Measurements from ENCODE around the gene GPR108. TPM values are rescaled to one million over a fixed set of nuclear protein-coding genes. Genes with fewer than 3 reads are reported as not detected.

GPR108 gene
- polyA plus RNA-seq, 3 donors: 90.9 to 147 (median 129) TPM

DNA sequence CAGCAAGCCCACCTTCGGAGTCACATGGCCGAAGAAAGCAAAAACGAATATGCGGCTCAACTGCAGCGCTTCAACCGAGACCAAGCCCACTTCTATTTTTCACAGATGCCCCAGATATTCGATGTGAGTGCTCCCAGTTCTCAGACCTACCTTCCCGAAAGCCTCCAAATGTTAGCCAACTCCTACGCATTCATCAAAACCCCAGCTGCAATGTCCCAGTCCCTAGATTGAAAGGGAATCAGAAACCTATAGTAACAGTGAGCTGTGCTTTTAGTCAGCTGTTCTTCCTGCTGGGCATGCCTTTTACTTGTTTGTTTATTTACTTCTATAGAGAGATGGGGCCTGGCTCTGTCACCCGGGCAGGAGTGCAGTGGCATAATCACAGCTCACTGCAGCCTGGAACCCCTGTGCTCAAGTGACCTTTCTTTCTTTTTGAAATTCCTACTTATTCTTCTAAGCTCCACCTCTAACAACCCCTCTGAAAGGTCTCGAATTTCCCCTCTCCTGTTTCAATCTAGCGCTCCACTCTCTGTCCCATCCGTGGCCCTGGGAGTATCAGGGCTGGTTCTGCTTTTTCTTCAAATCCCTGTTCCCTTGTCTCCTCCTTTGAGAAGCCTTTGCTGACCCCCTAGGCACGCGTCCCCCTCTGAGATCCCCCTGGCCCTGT, 6.5 kb upstream of the GPR108 start:
- Histone ChIP-seq H4K20me1 (ENCODE audit: insufficient read depth, low read length) (no peaks in the 10 kb centered on the region), H3K9me3 (replicated peaks in 1 of 2; ENCODE audit: control insufficient read depth in 1 of 2, insufficient read depth in 1 of 2, low read length in 2 of 2) (no peaks in the 10 kb centered on the region), H3K4me2 (replicated peaks; ENCODE audit: extremely low read depth, low read length, poor library complexity, severe bottlenecking) (no peak overlapping the region), H3K27me3 (ENCODE audit: control insufficient read depth in 2 of 2, insufficient read depth in 2 of 2, low read length in 2 of 2) (peaks cover 0 to 8% of the 10 kb centered on the region in 2 donors), H3K36me3 (replicated peaks in 1 of 2; ENCODE audit: control insufficient read depth in 1 of 2, insufficient read depth in 2 of 2, low read length in 2 of 2) (no peaks in the 10 kb centered on the region), H3K4me3 (replicated peaks in 1 of 3; ENCODE audit: low read depth in 2 of 3, low read length in 3 of 3) (no peak overlapping the region), H3K4me1 (ENCODE audit: control insufficient read depth in 1 of 2, insufficient read depth in 2 of 2, low read length in 2 of 2) (peaks cover 24 to 26% of the 10 kb centered on the region in 2 donors), H3K27ac (ENCODE audit: low read depth in 1 of 2, low read length in 2 of 2) (no peak overlapping the region), H3K79me2 (ENCODE audit: insufficient read depth, low read length) (no peaks in the 10 kb centered on the region), H3K9ac (ENCODE audit: insufficient read depth, low read length, poor library complexity, severe bottlenecking) (no peak overlapping the region), H2AFZ (ENCODE audit: insufficient read depth, low read depth, low read length, poor library complexity, severe bottlenecking) (no peak overlapping the region)
- H3K27ac Mint-ChIP-seq: peak overlapping the region in 2 of 7 donors; percentile 41 to 60
- 88% methylated on average over 8 of the region's 15 CpGs for WGBS (ENCODE audit: insufficient coverage)
- TF ChIP-seq, protein P1, sequence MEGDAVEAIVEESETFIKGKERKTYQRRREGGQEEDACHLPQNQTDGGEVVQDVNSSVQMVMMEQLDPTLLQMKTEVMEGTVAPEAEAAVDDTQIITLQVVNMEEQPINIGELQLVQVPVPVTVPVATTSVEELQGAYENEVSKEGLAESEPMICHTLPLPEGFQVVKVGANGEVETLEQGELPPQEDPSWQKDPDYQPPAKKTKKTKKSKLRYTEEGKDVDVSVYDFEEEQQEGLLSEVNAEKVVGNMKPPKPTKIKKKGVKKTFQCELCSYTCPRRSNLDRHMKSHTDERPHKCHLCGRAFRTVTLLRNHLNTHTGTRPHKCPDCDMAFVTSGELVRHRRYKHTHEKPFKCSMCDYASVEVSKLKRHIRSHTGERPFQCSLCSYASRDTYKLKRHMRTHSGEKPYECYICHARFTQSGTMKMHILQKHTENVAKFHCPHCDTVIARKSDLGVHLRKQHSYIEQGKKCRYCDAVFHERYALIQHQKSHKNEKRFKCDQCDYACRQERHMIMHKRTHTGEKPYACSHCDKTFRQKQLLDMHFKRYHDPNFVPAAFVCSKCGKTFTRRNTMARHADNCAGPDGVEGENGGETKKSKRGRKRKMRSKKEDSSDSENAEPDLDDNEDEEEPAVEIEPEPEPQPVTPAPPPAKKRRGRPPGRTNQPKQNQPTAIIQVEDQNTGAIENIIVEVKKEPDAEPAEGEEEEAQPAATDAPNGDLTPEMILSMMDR (IDR thresholded peaks at IDR 0.05): no peak
- peaks cover 22% of the 10 kb centered on the region for H3K4me1 Mint-ChIP-seq
- DNase-seq: no peak
- peak overlapping the region in 1 of 2 donors; percentile 19 for H3K4me3 Mint-ChIP-seq
- intact Hi-C loops (cut with micrococcal nuclease): no loop called here
- H3K9me3 Mint-ChIP-seq: peaks cover 0 to 3% (median 0%) of the 10 kb centered on the region in 7 donors
- peaks cover 9 to 33% (median 22%) of the 10 kb centered on the region in 3 donors for H3K27me3 Mint-ChIP-seq (ENCODE audit: low read depth in 3 of 3)
- H3K36me3 Mint-ChIP-seq: no peaks in the 10 kb centered on the region

DNA sequence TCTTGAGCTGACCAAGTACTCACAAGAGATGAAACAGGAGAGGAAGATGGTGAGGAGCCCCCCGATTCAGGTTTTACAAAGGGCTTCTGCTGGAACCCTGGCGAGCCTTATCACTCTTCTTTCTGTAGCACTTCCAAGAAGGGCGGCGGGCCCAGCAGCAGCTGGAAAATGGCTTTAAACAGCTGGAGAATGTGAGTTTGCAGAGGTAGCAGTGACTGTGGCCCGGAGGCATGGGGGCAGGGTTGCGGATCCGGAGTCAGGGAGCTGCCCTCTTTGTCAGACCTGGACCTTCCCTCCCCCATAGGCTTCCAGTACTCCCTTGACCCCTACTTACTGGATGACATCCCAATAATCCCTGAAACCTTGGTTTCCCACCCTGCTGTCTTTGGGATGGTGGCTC, 5.7 kb upstream of the GPR108 start:
- H3K9ac ChIP-seq (ENCODE audit: insufficient read depth, low read length, poor library complexity, severe bottlenecking): no peak overlapping the region
- DNase-seq: no peak
- no peak overlapping the region for H2AFZ ChIP-seq (ENCODE audit: insufficient read depth, low read depth, low read length, poor library complexity, severe bottlenecking)
- H3K79me2 ChIP-seq (ENCODE audit: insufficient read depth, low read length): no peaks in the 10 kb centered on the region
- TF ChIP-seq, protein P1 (IDR thresholded peaks at IDR 0.05): no peak
- H3K27me3 Mint-ChIP-seq (ENCODE audit: low read depth in 3 of 3): peaks cover 11 to 33% (median 22%) of the 10 kb centered on the region in 3 donors
- no peak overlapping the region for H3K27ac ChIP-seq (ENCODE audit: low read depth in 1 of 2, low read length in 2 of 2)
- no peaks in the 10 kb centered on the region for H3K36me3 ChIP-seq (replicated peaks in 1 of 2; ENCODE audit: control insufficient read depth in 1 of 2, insufficient read depth in 2 of 2, low read length in 2 of 2)
- H3K36me3 Mint-ChIP-seq: no peaks in the 10 kb centered on the region
- H3K4me1 ChIP-seq (ENCODE audit: control insufficient read depth in 1 of 2, insufficient read depth in 2 of 2, low read length in 2 of 2): peaks cover 32 to 34% of the 10 kb centered on the region in 2 donors
- no peak overlapping the region for H3K4me3 Mint-ChIP-seq
- peaks cover 30% of the 10 kb centered on the region for H3K4me1 Mint-ChIP-seq
- H4K20me1 ChIP-seq (ENCODE audit: insufficient read depth, low read length): no peaks in the 10 kb centered on the region
- peaks cover 0 to 8% of the 10 kb centered on the region in 2 donors for H3K27me3 ChIP-seq (ENCODE audit: control insufficient read depth in 2 of 2, insufficient read depth in 2 of 2, low read length in 2 of 2)
- no peak overlapping the region for H3K4me3 ChIP-seq (replicated peaks in 1 of 3; ENCODE audit: low read depth in 2 of 3, low read length in 3 of 3)
- no peaks in the 10 kb centered on the region for H3K9me3 ChIP-seq (replicated peaks in 1 of 2; ENCODE audit: control insufficient read depth in 1 of 2, insufficient read depth in 1 of 2, low read length in 2 of 2)
- H3K9me3 Mint-ChIP-seq: peaks cover 0 to 3% (median 0%) of the 10 kb centered on the region in 7 donors
- no peak overlapping the region for H3K27ac Mint-ChIP-seq
- 100% methylated on average over 1 of the region's 7 CpGs for WGBS (ENCODE audit: insufficient coverage)
- intact Hi-C loops (cut with micrococcal nuclease): no loop called here
- H3K4me2 ChIP-seq (replicated peaks; ENCODE audit: extremely low read depth, low read length, poor library complexity, severe bottlenecking): no peak overlapping the region

Data from CD14-positive monocyte (primary cell).